OCI-LY7 (cell line): ENCODE measurements around the gene IRF2.

Experiments
- CTCF ChIP-seq: fragments of 200-600 bp; sonication (generic); conservative IDR thresholded peaks from 2 replicates; pipeline ENCODE4 v1.5.1; 2014; ENCODE audit warnings: mild to moderate bottlenecking, antibody characterized with exemption, low read length, moderate library complexity, mixed read lengths
- EZH2phosphoT487 ChIP-seq: fragments of 200-600 bp; sonication (generic); IDR thresholded peaks from 2 replicates; pipeline ENCODE4 v1.6.1; 2018; ENCODE audit warnings: low read depth, borderline replicate concordance, mild to moderate bottlenecking, mixed run types, antibody characterized with exemption, low read length, moderate library complexity, mixed read lengths

DNA sequence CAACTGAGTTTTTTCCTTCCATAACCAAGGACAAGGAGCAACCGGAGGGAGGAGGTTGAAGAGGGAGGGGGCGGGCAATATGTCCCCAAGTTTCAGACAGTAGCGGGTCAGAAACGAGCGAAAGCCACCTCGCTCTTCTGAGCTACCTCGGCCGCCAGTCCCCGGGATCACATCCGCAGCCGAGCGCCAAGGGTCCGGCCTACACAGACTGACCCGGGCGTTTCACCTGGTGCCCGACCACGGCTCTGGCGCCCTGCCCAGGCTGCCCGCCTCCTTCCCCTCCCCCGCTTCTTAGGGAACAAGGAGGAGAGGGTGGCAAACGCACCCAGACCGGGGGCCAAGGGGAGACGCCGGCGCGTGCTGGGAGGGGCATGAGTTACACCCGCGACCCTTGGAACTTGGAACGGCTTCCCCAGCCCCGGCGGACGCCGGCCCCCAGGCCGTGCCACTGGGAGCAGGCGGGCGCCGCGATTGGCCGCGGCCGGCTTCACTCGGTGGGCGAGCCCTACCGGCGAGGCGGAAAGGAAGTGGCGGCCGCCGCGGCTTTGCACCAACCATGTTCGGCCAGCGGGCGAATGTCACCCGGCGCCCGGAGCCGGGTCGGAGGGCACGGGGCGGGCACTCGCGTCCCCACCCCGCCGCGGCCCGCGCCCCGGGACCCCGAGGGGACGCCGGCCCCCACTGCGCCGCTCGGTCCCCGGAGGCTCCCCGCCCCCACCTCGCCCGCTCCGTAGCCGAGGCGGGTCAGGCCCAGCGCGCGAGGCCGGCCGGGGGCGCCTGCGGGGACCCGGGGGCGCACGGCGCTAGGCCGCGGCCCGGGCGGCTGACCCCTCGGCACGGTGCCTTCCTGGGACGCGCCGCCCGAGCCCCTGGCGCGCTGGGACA is 1.5 kb downstream of the IRF2 start:
- TF ChIP-seq CTCF = no peak
- TF ChIP-seq EZH2phosphoT487 = no peak
